Fibroblast of skin of scalp (primary cell): Measurements from ENCODE around the gene MRPL33.
A peak's percentile ranks its signal among the peaks of the same experiment; 100 is the strongest.
"Not testable (repeated sequence)": the region's sequence is repeated elsewhere in the genome, so short reads cannot be mapped to it uniquely, and the experiment has no call there.

Experiments
- DNase-seq: peaks from one replicate; pipeline ENCODE4 v3.0.0-alpha.2; 2013

Gene MRPL33

GRCh38 chr2:27742571-27742970, 28.9 kb upstream of the MRPL33 start:
- no peak for DNase-seq

GRCh38 chr2:27745494-27745893, 26.0 kb upstream of the MRPL33 start:
- DNase-seq, result not testable (repeated sequence)

- DNase-seq, result no peak
These were observed 25.2 kb upstream of the MRPL33 start for GRCh38 chr2:27746325-27746724.

GRCh38 chr2:27747827-27748352, 23.6 kb upstream of the MRPL33 start:
- peak; percentile 63 for DNase-seq

- DNase-seq, result not testable (repeated sequence)
These were observed 22.5 kb upstream of the MRPL33 start for GRCh38 chr2:27748803-27749554.

- no peak for DNase-seq
These were observed 20.1 kb upstream of the MRPL33 start for GRCh38 chr2:27751377-27751776.

- DNase-seq, result no peak
These were observed 18.8 kb upstream of the MRPL33 start for GRCh38 chr2:27752551-27753237.

GRCh38 chr2:27754138-27754588, 17.4 kb upstream of the MRPL33 start:
- DNase-seq, result peak; percentile 81

- no peak for DNase-seq
These were observed 16.7 kb upstream of the MRPL33 start for GRCh38 chr2:27754831-27755230.

- DNase-seq, result no peak
These were observed 15.4 kb upstream of the MRPL33 start for GRCh38 chr2:27756091-27756490.

GRCh38 chr2:27756544-27757498, 14.7 kb upstream of the MRPL33 start:
- DNase-seq, result peak; percentile 83

GRCh38 chr2:27762951-27763906, 8.3 kb upstream of the MRPL33 start:
- peak; percentile 85 for DNase-seq

GRCh38 chr2:27763907-27764267, 7.6 kb upstream of the MRPL33 start:
- no peak for DNase-seq

GRCh38 chr2:27764526-27764925, 7.0 kb upstream of the MRPL33 start:
- not testable (repeated sequence) for DNase-seq

GRCh38 chr2:27765621-27766286, 5.8 kb upstream of the MRPL33 start:
- peak; percentile 47 for DNase-seq

GRCh38 chr2:27766287-27766661, 5.2 kb upstream of the MRPL33 start:
- no peak for DNase-seq

- no peak for DNase-seq
These were observed 344 bp upstream of the MRPL33 start for GRCh38 chr2:27771202-27771547.

- no peak for DNase-seq
These were observed 1.3 kb downstream of the MRPL33 start for GRCh38 chr2:27772804-27773203.

- no peak for DNase-seq
These were observed 2.4 kb downstream of the MRPL33 start for GRCh38 chr2:27773959-27774358.

GRCh38 chr2:27776097-27776496, 4.6 kb downstream of the MRPL33 start:
- peak; percentile 25 for DNase-seq

- DNase-seq, result no peak
These were observed 5.2 kb downstream of the MRPL33 start for GRCh38 chr2:27776696-27777095.
